ENCODE results near the gene PTH1R.

GRCh38 chr3:46930945-46931403 is 53.5 kb downstream of the PTH1R start:
- no peak for TF ChIP-seq CTCF (IDR thresholded peaks at IDR 0.05)
- TF ChIP-seq POLR2A (IDR thresholded peaks at IDR 0.05): no peak

All from heart left ventricle (tissue), 13 donors.